ENCODE results near the gene HINT2. TPM values are rescaled to one million over a fixed set of nuclear protein-coding genes. Genes with fewer than 3 reads are reported as not detected.

The HINT2 gene
- total and polyA plus RNA-seq, 2 donors: 68.3 to 68.4 TPM

GRCh38 chr9:35793461-35793860 is 21.4 kb downstream of the HINT2 start:
- Histone ChIP-seq H3K9me3 (ENCODE audit: control insufficient read depth in 2 of 2, insufficient read depth in 1 of 2, low read length in 1 of 2) (no peaks in the 10 kb centered on the region), H3K27me3 (ENCODE audit: control insufficient read depth in 2 of 2, insufficient read depth in 1 of 2, low read length in 1 of 2) (peaks cover 0 to 12% of the 10 kb centered on the region in 2 donors), H3K4me3 (ENCODE audit: low read length in 2 of 2) (no peak overlapping the region), H3K27ac (ENCODE audit: low read depth in 1 of 2, low read length in 1 of 2) (no peak overlapping the region), H3K4me1 (ENCODE audit: control insufficient read depth in 2 of 2, insufficient read depth in 2 of 2, low read length in 2 of 2) (peaks cover 0 to 6% of the 10 kb centered on the region in 2 donors), H3K36me3 (ENCODE audit: control insufficient read depth in 2 of 2, insufficient read depth in 2 of 2, low read length in 1 of 2) (peaks cover 0 to 9% of the 10 kb centered on the region in 2 donors)
- no peak for DNase-seq (ENCODE audit: low read depth in 6 of 9, low spot score in 9 of 9)
- 99% methylated on average over 2 of the region's 2 CpGs for WGBS

GRCh38 chr9:35792826-35793225 is 22.0 kb downstream of the HINT2 start:
- Histone ChIP-seq H3K36me3 (ENCODE audit: control insufficient read depth in 2 of 2, insufficient read depth in 2 of 2, low read length in 1 of 2) (peaks cover 0 to 9% of the 10 kb centered on the region in 2 donors), H3K27me3 (ENCODE audit: control insufficient read depth in 2 of 2, insufficient read depth in 1 of 2, low read length in 1 of 2) (peaks cover 0 to 12% of the 10 kb centered on the region in 2 donors), H3K4me3 (ENCODE audit: low read length in 2 of 2) (no peak overlapping the region), H3K4me1 (ENCODE audit: control insufficient read depth in 2 of 2, insufficient read depth in 2 of 2, low read length in 2 of 2) (peaks cover 0 to 6% of the 10 kb centered on the region in 2 donors), H3K27ac (ENCODE audit: low read depth in 1 of 2, low read length in 1 of 2) (no peak overlapping the region), H3K9me3 (ENCODE audit: control insufficient read depth in 2 of 2, insufficient read depth in 1 of 2, low read length in 1 of 2) (no peaks in the 10 kb centered on the region)
- no peak for DNase-seq (ENCODE audit: low read depth in 6 of 9, low spot score in 9 of 9)
- 97% methylated on average over 14 of the region's 14 CpGs for WGBS

- Histone ChIP-seq H3K4me3 (ENCODE audit: low read length in 2 of 2) (no peak overlapping the region), H3K4me1 (ENCODE audit: control insufficient read depth in 2 of 2, insufficient read depth in 2 of 2, low read length in 2 of 2) (peaks cover 0 to 6% of the 10 kb centered on the region in 2 donors), H3K27me3 (ENCODE audit: control insufficient read depth in 2 of 2, insufficient read depth in 1 of 2, low read length in 1 of 2) (peaks cover 0 to 12% of the 10 kb centered on the region in 2 donors), H3K9me3 (ENCODE audit: control insufficient read depth in 2 of 2, insufficient read depth in 1 of 2, low read length in 1 of 2) (no peaks in the 10 kb centered on the region), H3K36me3 (ENCODE audit: control insufficient read depth in 2 of 2, insufficient read depth in 2 of 2, low read length in 1 of 2) (peaks cover 0 to 9% of the 10 kb centered on the region in 2 donors), H3K27ac (ENCODE audit: low read depth in 1 of 2, low read length in 1 of 2) (no peak overlapping the region)
- DNase-seq (ENCODE audit: low read depth in 6 of 9, low spot score in 9 of 9): no peak
- WGBS: 97% methylated on average over 34 of the region's 34 CpGs
Observed at GRCh38 chr9:35792024-35792813, 22.6 kb downstream of the HINT2 start.

GRCh38 chr9:35791297-35791921 is 23.4 kb downstream of the HINT2 start, which contains the start of gene NPR2:
Gene NPR2 (plus strand): TSS chr9:35791591. CDS start chr9:35792409, 818 bp downstream.
- no peaks in the 10 kb centered on the region for H3K9me3 ChIP-seq (ENCODE audit: control insufficient read depth in 2 of 2, insufficient read depth in 1 of 2, low read length in 1 of 2)
- no peak within 1 kb of the TSS for H3K4me3 ChIP-seq (ENCODE audit: low read length in 2 of 2)
- H3K27ac ChIP-seq (ENCODE audit: low read depth in 1 of 2, low read length in 1 of 2): no peak within 1 kb of the TSS
- DNase-seq (ENCODE audit: low read depth in 6 of 9, low spot score in 9 of 9): no peak
- peaks cover 0 to 12% of the 10 kb centered on the region in 2 donors for H3K27me3 ChIP-seq (ENCODE audit: control insufficient read depth in 2 of 2, insufficient read depth in 1 of 2, low read length in 1 of 2)
- 64% methylated on average over 64 of the region's 64 CpGs for WGBS
- H3K36me3 ChIP-seq (ENCODE audit: control insufficient read depth in 2 of 2, insufficient read depth in 2 of 2, low read length in 1 of 2): peaks cover 0 to 9% of the 10 kb centered on the region in 2 donors
- peaks cover 0 to 6% of the 10 kb centered on the region in 2 donors for H3K4me1 ChIP-seq (ENCODE audit: control insufficient read depth in 2 of 2, insufficient read depth in 2 of 2, low read length in 2 of 2)

- Histone ChIP-seq H3K27ac (ENCODE audit: low read depth in 1 of 2, low read length in 1 of 2) (no peak overlapping the region), H3K4me1 (ENCODE audit: control insufficient read depth in 2 of 2, insufficient read depth in 2 of 2, low read length in 2 of 2) (peaks cover 0 to 6% of the 10 kb centered on the region in 2 donors), H3K9me3 (ENCODE audit: control insufficient read depth in 2 of 2, insufficient read depth in 1 of 2, low read length in 1 of 2) (no peaks in the 10 kb centered on the region), H3K36me3 (ENCODE audit: control insufficient read depth in 2 of 2, insufficient read depth in 2 of 2, low read length in 1 of 2) (peaks cover 0 to 9% of the 10 kb centered on the region in 2 donors), H3K27me3 (ENCODE audit: control insufficient read depth in 2 of 2, insufficient read depth in 1 of 2, low read length in 1 of 2) (peaks cover 0 to 12% of the 10 kb centered on the region in 2 donors), H3K4me3 (ENCODE audit: low read length in 2 of 2) (no peak overlapping the region)
- DNase-seq (ENCODE audit: low read depth in 6 of 9, low spot score in 9 of 9): peak; percentile 32 to 81 (median 63)
- WGBS: 77% methylated on average over 37 of the region's 37 CpGs
Observed at GRCh38 chr9:35790385-35791296, 24.2 kb downstream of the HINT2 start.

GRCh38 chr9:35790025-35790384 is 24.8 kb downstream of the HINT2 start:
- no peaks in the 10 kb centered on the region for H3K9me3 ChIP-seq (ENCODE audit: control insufficient read depth in 2 of 2, insufficient read depth in 1 of 2, low read length in 1 of 2)
- no peak for DNase-seq (ENCODE audit: low read depth in 6 of 9, low spot score in 9 of 9)
- H3K4me3 ChIP-seq (ENCODE audit: low read length in 2 of 2): no peak overlapping the region
- H3K4me1 ChIP-seq (ENCODE audit: control insufficient read depth in 2 of 2, insufficient read depth in 2 of 2, low read length in 2 of 2): peaks cover 0 to 6% of the 10 kb centered on the region in 2 donors
- 61% methylated on average over 4 of the region's 4 CpGs for WGBS
- no peak overlapping the region for H3K27ac ChIP-seq (ENCODE audit: low read depth in 1 of 2, low read length in 1 of 2)
- H3K27me3 ChIP-seq (ENCODE audit: control insufficient read depth in 2 of 2, insufficient read depth in 1 of 2, low read length in 1 of 2): peaks cover 0 to 12% of the 10 kb centered on the region in 2 donors
- peaks cover 0 to 9% of the 10 kb centered on the region in 2 donors for H3K36me3 ChIP-seq (ENCODE audit: control insufficient read depth in 2 of 2, insufficient read depth in 2 of 2, low read length in 1 of 2)

GRCh38 chr9:35789541-35789940 is 25.3 kb downstream of the HINT2 start:
- H3K27me3 ChIP-seq (ENCODE audit: control insufficient read depth in 2 of 2, insufficient read depth in 1 of 2, low read length in 1 of 2): peaks cover 0 to 12% of the 10 kb centered on the region in 2 donors
- H3K9me3 ChIP-seq (ENCODE audit: control insufficient read depth in 2 of 2, insufficient read depth in 1 of 2, low read length in 1 of 2): no peaks in the 10 kb centered on the region
- peaks cover 0 to 9% of the 10 kb centered on the region in 2 donors for H3K36me3 ChIP-seq (ENCODE audit: control insufficient read depth in 2 of 2, insufficient read depth in 2 of 2, low read length in 1 of 2)
- WGBS: 93% methylated on average over 2 of the region's 2 CpGs
- peaks cover 0 to 6% of the 10 kb centered on the region in 2 donors for H3K4me1 ChIP-seq (ENCODE audit: control insufficient read depth in 2 of 2, insufficient read depth in 2 of 2, low read length in 2 of 2)
- DNase-seq (ENCODE audit: low read depth in 6 of 9, low spot score in 9 of 9): no peak
- no peak overlapping the region for H3K27ac ChIP-seq (ENCODE audit: low read depth in 1 of 2, low read length in 1 of 2)
- no peak overlapping the region for H3K4me3 ChIP-seq (ENCODE audit: low read length in 2 of 2)

- Histone ChIP-seq H3K4me3 (ENCODE audit: low read length in 2 of 2) (no peak overlapping the region), H3K27ac (ENCODE audit: low read depth in 1 of 2, low read length in 1 of 2) (no peak overlapping the region), H3K4me1 (ENCODE audit: control insufficient read depth in 2 of 2, insufficient read depth in 2 of 2, low read length in 2 of 2) (no peaks in the 10 kb centered on the region), H3K27me3 (ENCODE audit: control insufficient read depth in 2 of 2, insufficient read depth in 1 of 2, low read length in 1 of 2) (no peaks in the 10 kb centered on the region), H3K36me3 (ENCODE audit: control insufficient read depth in 2 of 2, insufficient read depth in 2 of 2, low read length in 1 of 2) (no peaks in the 10 kb centered on the region), H3K9me3 (ENCODE audit: control insufficient read depth in 2 of 2, insufficient read depth in 1 of 2, low read length in 1 of 2) (no peaks in the 10 kb centered on the region)
- no peak for DNase-seq (ENCODE audit: low read depth in 6 of 9, low spot score in 9 of 9)
Observed at GRCh38 chr9:35783418-35783817, 31.4 kb downstream of the HINT2 start.

Data from thymus (tissue), 11 donors.